WTC11 (cell line): Measurements from ENCODE around the gene FKBP11. TPM values are rescaled to one million over a fixed set of nuclear protein-coding genes. Genes with fewer than 3 reads are reported as not detected.
A peak's percentile ranks its signal among the peaks of the same experiment; 100 is the strongest.

Experiments
- ATAC-seq: fragments of 200-7000 bp; cut with Tn5 transposase; 2 replicates; pipeline ENCODE4 v1.10.0; 2021; ENCODE audit warnings: mild to moderate bottlenecking, moderate library complexity
- CTCF ChIA-PET: fragments of 300-600 bp; sonication (Branson Sonifier 250); formaldehyde crosslinking; loops from one replicate; lab custom pipeline; 2021; ENCODE audit warnings: antibody characterized with exemption; lab: Charles Lee
- POLR2A ChIA-PET: fragments of 350-600 bp; sonication (Branson Sonifier 250); formaldehyde crosslinking; loops from one replicate; lab custom pipeline; 2021; ENCODE audit warnings: antibody characterized with exemption; lab: Charles Lee
- DNase-seq: peaks from one replicate; pipeline ENCODE4 v3.0.0; 2021; ENCODE audit warnings: low spot score
- H3K27ac Mint-ChIP-seq: 2 replicates; pipeline ENCODE4 v1.8.0; 2021; ENCODE audit warnings: mixed read lengths
- H3K27me3 Mint-ChIP-seq: 2 replicates; pipeline ENCODE4 v1.8.0; 2021; ENCODE audit warnings: low read depth, mild to moderate bottlenecking, moderate library complexity, mixed read lengths
- H3K36me3 Mint-ChIP-seq: 2 replicates; pipeline ENCODE4 v1.8.0; 2021; ENCODE audit warnings: mixed read lengths
- H3K4me1 Mint-ChIP-seq: 2 replicates; pipeline ENCODE4 v1.8.0; 2022; ENCODE audit warnings: mixed read lengths
- H3K4me3 Mint-ChIP-seq: 2 replicates; pipeline ENCODE4 v1.8.0; 2021; ENCODE audit warnings: mild to moderate bottlenecking, moderate library complexity, mixed read lengths
- H3K9me3 Mint-ChIP-seq: 2 replicates; pipeline ENCODE4 v1.8.0; 2021; ENCODE audit warnings: mixed read lengths
- ATF3 ChIP-seq: sonication (generic); formaldehyde crosslinking; conservative IDR thresholded peaks from 2 replicates; pipeline ENCODE4 v1.8.1; 2022; ENCODE audit warnings: mild to moderate bottlenecking, missing genetic modification reagents
- ATF6 ChIP-seq: sonication (generic); formaldehyde crosslinking; IDR thresholded peaks from 2 replicates; pipeline ENCODE4 v1.8.1; 2023; ENCODE audit warnings: mild to moderate bottlenecking, missing genetic modification reagents
- CDX4 ChIP-seq: fragments of 250-450 bp; sonication (Bioruptor Pico); IDR thresholded peaks from 2 replicates; pipeline ENCODE4 v1.9.0; 2021; ENCODE audit warnings: moderate library complexity, mild to moderate bottlenecking, inconsistent platforms, borderline replicate concordance
- HMGXB4 ChIP-seq: sonication (generic); formaldehyde crosslinking; IDR thresholded peaks from 2 replicates; pipeline ENCODE4 v1.8.1; 2023; ENCODE audit warnings: mild to moderate bottlenecking, moderate library complexity, missing genetic modification reagents
- IRF1 ChIP-seq: sonication (generic); formaldehyde crosslinking; IDR thresholded peaks from 2 replicates; pipeline ENCODE4 v1.8.0; 2023; ENCODE audit warnings: missing genetic modification reagents
- MAX ChIP-seq: sonication (generic); formaldehyde crosslinking; IDR thresholded peaks from 2 replicates; pipeline ENCODE4 v1.8.0; 2022; ENCODE audit warnings: mild to moderate bottlenecking, missing genetic modification reagents
- NFATC4 ChIP-seq: fragments of 250-450 bp; sonication (Bioruptor Pico); IDR thresholded peaks from 2 replicates; pipeline ENCODE4 v1.9.0; 2021; ENCODE audit warnings: mild to moderate bottlenecking
- NR2C2 ChIP-seq: sonication (generic); formaldehyde crosslinking; IDR thresholded peaks from 2 replicates; pipeline ENCODE4 v1.8.0; 2022; ENCODE audit warnings: mild to moderate bottlenecking, missing genetic modification reagents
- SMAD4 ChIP-seq: sonication (generic); formaldehyde crosslinking; IDR thresholded peaks from 2 replicates; pipeline ENCODE4 v1.8.0; 2022; ENCODE audit warnings: mild to moderate bottlenecking, missing genetic modification reagents
- ZBTB21 ChIP-seq: sonication (generic); formaldehyde crosslinking; IDR thresholded peaks from 2 replicates; pipeline ENCODE4 v1.8.1; 2023; ENCODE audit warnings: mild to moderate bottlenecking, missing genetic modification reagents, borderline replicate concordance
- ZNF138 ChIP-seq: sonication (generic); formaldehyde crosslinking; conservative IDR thresholded peaks from 2 replicates; pipeline ENCODE4 v1.8.1; 2022; ENCODE audit warnings: mild to moderate bottlenecking, moderate library complexity, missing genetic modification reagents
- ZNF425 ChIP-seq: fragments of 250-450 bp; sonication (Bioruptor Pico); conservative IDR thresholded peaks from 2 replicates; pipeline ENCODE4 v1.9.0; 2021; ENCODE audit warnings: mild to moderate bottlenecking
- ZSCAN18 ChIP-seq: fragments of 250-450 bp; sonication (Bioruptor Pico); IDR thresholded peaks from 2 replicates; pipeline ENCODE4 v2.1.2; 2022; ENCODE audit warnings: mild to moderate bottlenecking, moderate library complexity
- total RNA-seq: library from RNA; stranded (reverse); gene quantifications from 3 replicates; pipeline ENCODE4 v1.2.3, GENCODE V29; 2021

FKBP11 gene
- total RNA-seq, 1 experiment from 2014 or later: 64.5 TPM

- ChIA-PET POLR2A (interaction anchor here (0.6 to 3.9 kb wide), 6 partner anchors 11 to 43 kb away, joined by 3 to 32 read pairs (median 3); partner anchors contain the start of genes FKBP11 and RND1), CTCF (interaction anchor here (0.7 to 5.3 kb wide), 19 partner anchors 8 to 206 kb away, joined by 3 to 78 read pairs (median 5); partner anchors contain the start of genes DDX23, FKBP11, RND1 and WNT1)
- Mint-ChIP-seq H3K9me3 (no peaks in the 10 kb centered on the region), H3K27me3 (peaks cover 7% of the 10 kb centered on the region), H3K4me1 (peaks cover 33% of the 10 kb centered on the region), H3K4me3 (peak overlapping the region; percentile 29), H3K36me3 (no peaks in the 10 kb centered on the region), H3K27ac (peak overlapping the region; percentile 91)
- ATAC-seq (peak; percentile 73), DNase-seq (peak; percentile 23)
- no peak for TF ChIP-seq CDX4 (CRISPR knock-in tag)
- TF ChIP-seq HMGXB4 (CRISPR knock-in tag): no peak
- no peak for TF ChIP-seq NR2C2 (CRISPR knock-in tag)
- no peak for TF ChIP-seq ZNF425 (CRISPR knock-in tag)
- TF ChIP-seq SMAD4 (CRISPR knock-in tag): no peak
- TF ChIP-seq IRF1: no peak
Observed at GRCh38 chr12:48883305-48884161, 41.8 kb downstream of the FKBP11 start.

GRCh38 chr12:48882972-48883304, 42.4 kb downstream of the FKBP11 start:
- Mint-ChIP-seq H3K27ac (no peak overlapping the region), H3K27me3 (peaks cover 7% of the 10 kb centered on the region), H3K9me3 (no peaks in the 10 kb centered on the region), H3K4me1 (peaks cover 33% of the 10 kb centered on the region), H3K4me3 (no peak overlapping the region; the same call in 1 of the 2 replicates), H3K36me3 (no peaks in the 10 kb centered on the region)
- ChIA-PET POLR2A (interaction anchor here (1.1 to 3.9 kb wide), 4 partner anchors 10 to 30 kb away, joined by 3 to 32 read pairs (median 4); partner anchors contain the start of gene RND1), CTCF (interaction anchor here (0.6 to 5.3 kb wide), 15 partner anchors 8 to 366 kb away, joined by 3 to 78 read pairs (median 6); partner anchors contain the start of genes DDX23, FKBP11, RND1 and WNT10B)
- TF ChIP-seq ATF6 (CRISPR knock-in tag): no peak
- TF ChIP-seq MAX (CRISPR knock-in tag): 0 out of 2 replicates have a peak, but pooled peaks have one; percentile 2
- DNase-seq: no peak
- peak; percentile 8 for ATAC-seq

GRCh38 chr12:48882315-48882687, 43.0 kb downstream of the FKBP11 start:
- Mint-ChIP-seq H3K4me3 (peak overlapping the region; percentile 50), H3K4me1 (peaks cover 33% of the 10 kb centered on the region), H3K27me3 (peaks cover 7% of the 10 kb centered on the region), H3K36me3 (no peaks in the 10 kb centered on the region), H3K9me3 (no peaks in the 10 kb centered on the region), H3K27ac (peak overlapping the region; percentile 56)
- POLR2A ChIA-PET: interaction anchor here (1.0 to 3.9 kb wide), 4 partner anchors 17 to 29 kb away, joined by 3 to 32 read pairs (median 8); partner anchors contain the start of gene RND1
- ATAC-seq: peak; percentile 50
- peak; percentile 26 for DNase-seq
- CTCF ChIA-PET: interaction anchor here (0.6 to 5.3 kb wide), 8 partner anchors 9 to 367 kb away, joined by 6 to 78 read pairs (median 22); partner anchors contain the start of genes DDX23 and RND1
- no peak for TF ChIP-seq ZBTB21 (CRISPR knock-in tag)
- no peak for TF ChIP-seq ZNF138 (CRISPR knock-in tag)
- TF ChIP-seq ATF3 (CRISPR knock-in tag): no peak
- no peak for TF ChIP-seq ZSCAN18 (CRISPR knock-in tag)
- no peak for TF ChIP-seq NFATC4 (CRISPR knock-in tag)
